ENCODE results near the gene MRFAP1L1.
A peak's percentile ranks its signal among the peaks of the same experiment; 100 is the strongest.

Gene MRFAP1L1

GRCh38 chr4:6715704-6716017 is 6.0 kb upstream of the MRFAP1L1 start:
- DNase-seq = no peak

- no peak for DNase-seq
Observed at GRCh38 chr4:6714954-6715353, 5.3 kb upstream of the MRFAP1L1 start.

- DNase-seq = no peak
Observed at GRCh38 chr4:6710996-6711395, 1.3 kb upstream of the MRFAP1L1 start.

- DNase-seq = no peak
Observed at GRCh38 chr4:6710282-6710681, 617 bp upstream of the MRFAP1L1 start.

GRCh38 chr4:6706173-6706572 is 3.5 kb downstream of the MRFAP1L1 start:
- no peak for DNase-seq

- DNase-seq = no peak
Observed at GRCh38 chr4:6705646-6706045, 4.0 kb downstream of the MRFAP1L1 start.

- no peak for DNase-seq
Observed at GRCh38 chr4:6703786-6704185, 5.9 kb downstream of the MRFAP1L1 start.

GRCh38 chr4:6702761-6703160 is 6.9 kb downstream of the MRFAP1L1 start:
- DNase-seq = no peak

- no peak for DNase-seq
Observed at GRCh38 chr4:6701371-6701770, 8.3 kb downstream of the MRFAP1L1 start.

- no peak for DNase-seq
Observed at GRCh38 chr4:6699903-6700302, 9.8 kb downstream of the MRFAP1L1 start.

GRCh38 chr4:6699388-6699787 is 10.3 kb downstream of the MRFAP1L1 start:
- no peak for DNase-seq

GRCh38 chr4:6697131-6697530 is 12.5 kb downstream of the MRFAP1L1 start:
- no peak for DNase-seq

- DNase-seq = no peak
Observed at GRCh38 chr4:6696611-6697010, 13.1 kb downstream of the MRFAP1L1 start.

GRCh38 chr4:6695660-6696610 is 13.7 kb downstream of the MRFAP1L1 start:
- no peak for DNase-seq

GRCh38 chr4:6694177-6694901 is 15.3 kb downstream of the MRFAP1L1 start:
- DNase-seq = no peak

- no peak for DNase-seq
Observed at GRCh38 chr4:6693231-6694176, 16.2 kb downstream of the MRFAP1L1 start, which contains the start of gene S100P. Gene S100P, plus strand, starts transcription at chr4:6693878. Its CDS starts 55 bp downstream, at chr4:6693933.

- DNase-seq = no peak
Observed at GRCh38 chr4:6692806-6693205, 16.9 kb downstream of the MRFAP1L1 start.

- no peak for DNase-seq
Observed at GRCh38 chr4:6692379-6692778, 17.3 kb downstream of the MRFAP1L1 start.

- DNase-seq = no peak
Observed at GRCh38 chr4:6689506-6689960, 20.1 kb downstream of the MRFAP1L1 start.

GRCh38 chr4:6688879-6689505 is 20.7 kb downstream of the MRFAP1L1 start:
- DNase-seq = peak; percentile 38

- DNase-seq = no peak
Observed at GRCh38 chr4:6687947-6688878, 21.5 kb downstream of the MRFAP1L1 start.

Measured in DMS153 (cell line).